ENCODE measurements around the gene CDC26. TPM values are rescaled to one million over a fixed set of nuclear protein-coding genes. Genes with fewer than 3 reads are reported as not detected.

The CDC26 gene
- total RNA-seq, 4 donors from 2014 or later = 15.7 to 43.8 (median 30.8) TPM

GRCh38 chr9:113231701-113232100, 43.7 kb downstream of the CDC26 start:
- intact Hi-C loops (cut with DNase I; ENCODE audit: low total_unique reads) = no loop called here
- H3K4me1 ChIP-seq = peaks cover 0 to 14% (median 4%) of the 10 kb centered on the region in 4 donors
- no peak for DNase-seq
- in situ Hi-C loops (cut with MboI; ENCODE audit: low pct_ligation_motif_present in 1 of 4, low pct_unique_long_range_greater_than_20kb in 1 of 4, low sequenced_read_pairs in 3 of 4) = loop anchor here in 1 of 4 donors (25.0 kb wide), 1 partner anchor 94 kb away; no protein-coding TSS in a partner anchor
- no peak overlapping the region for H3K4me3 ChIP-seq
- 94 to 96% methylated on average over 2 of the region's 2 CpGs for WGBS, 2 donors (ENCODE audit: low coverage in 1 of 2)
- H3K27me3 ChIP-seq = no peaks in the 10 kb centered on the region
- no peaks in the 10 kb centered on the region for H3K36me3 ChIP-seq
- TF ChIP-seq POLR2A (IDR thresholded peaks at IDR 0.05) (no peak), POLR2AphosphoS5 (IDR thresholded peaks at IDR 0.05) (no peak), EP300 (IDR thresholded peaks at IDR 0.05; ENCODE audit: low read depth) (no peak)
- TF ChIP-seq, protein P1, sequence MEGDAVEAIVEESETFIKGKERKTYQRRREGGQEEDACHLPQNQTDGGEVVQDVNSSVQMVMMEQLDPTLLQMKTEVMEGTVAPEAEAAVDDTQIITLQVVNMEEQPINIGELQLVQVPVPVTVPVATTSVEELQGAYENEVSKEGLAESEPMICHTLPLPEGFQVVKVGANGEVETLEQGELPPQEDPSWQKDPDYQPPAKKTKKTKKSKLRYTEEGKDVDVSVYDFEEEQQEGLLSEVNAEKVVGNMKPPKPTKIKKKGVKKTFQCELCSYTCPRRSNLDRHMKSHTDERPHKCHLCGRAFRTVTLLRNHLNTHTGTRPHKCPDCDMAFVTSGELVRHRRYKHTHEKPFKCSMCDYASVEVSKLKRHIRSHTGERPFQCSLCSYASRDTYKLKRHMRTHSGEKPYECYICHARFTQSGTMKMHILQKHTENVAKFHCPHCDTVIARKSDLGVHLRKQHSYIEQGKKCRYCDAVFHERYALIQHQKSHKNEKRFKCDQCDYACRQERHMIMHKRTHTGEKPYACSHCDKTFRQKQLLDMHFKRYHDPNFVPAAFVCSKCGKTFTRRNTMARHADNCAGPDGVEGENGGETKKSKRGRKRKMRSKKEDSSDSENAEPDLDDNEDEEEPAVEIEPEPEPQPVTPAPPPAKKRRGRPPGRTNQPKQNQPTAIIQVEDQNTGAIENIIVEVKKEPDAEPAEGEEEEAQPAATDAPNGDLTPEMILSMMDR (IDR thresholded peaks at IDR 0.05) = no peak
- peak overlapping the region in 1 of 4 donors; percentile 48 for H3K27ac ChIP-seq
- H3K9me3 ChIP-seq = no peaks in the 10 kb centered on the region

DNA sequence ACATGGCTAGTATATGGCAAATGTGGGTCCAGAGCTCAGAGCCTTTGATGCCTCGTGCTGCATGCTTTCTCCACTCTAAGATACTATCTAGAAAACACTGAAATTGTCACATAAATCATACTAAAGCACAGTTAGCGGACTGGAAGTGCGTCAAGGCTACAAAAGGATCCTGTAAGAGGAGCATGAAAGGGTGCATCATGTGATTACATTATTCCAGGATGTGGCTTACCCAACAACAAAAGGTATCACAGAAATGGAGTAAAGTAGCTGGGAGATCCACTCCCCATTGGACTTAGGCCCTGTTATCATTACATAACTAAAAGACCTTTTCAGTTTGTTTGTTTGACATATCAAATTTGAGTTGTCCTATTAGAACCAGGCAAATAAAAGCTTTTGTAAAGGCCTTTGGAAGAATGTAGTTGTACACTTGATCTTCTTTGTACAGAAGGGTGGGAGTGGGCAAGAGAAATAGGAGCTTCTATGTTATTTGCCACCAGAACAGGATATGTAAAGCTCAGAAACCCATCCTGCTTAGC, 47.2 kb downstream of the CDC26 start:
- Histone ChIP-seq H3K27ac (no peak overlapping the region), H3K9me3 (no peaks in the 10 kb centered on the region), H3K4me1 (peaks cover 0 to 14% (median 6%) of the 10 kb centered on the region in 4 donors), H3K4me3 (no peak overlapping the region), H3K36me3 (no peaks in the 10 kb centered on the region), H3K27me3 (no peaks in the 10 kb centered on the region)
- intact Hi-C loops (cut with DNase I; ENCODE audit: low total_unique reads) = no loop called here
- in situ Hi-C loops (cut with MboI; ENCODE audit: low pct_ligation_motif_present in 1 of 4, low pct_unique_long_range_greater_than_20kb in 1 of 4, low sequenced_read_pairs in 3 of 4) = loop anchor here in 1 of 4 donors (25.0 kb wide), 1 partner anchor 91 kb away; no protein-coding TSS in a partner anchor
- WGBS, 2 donors (ENCODE audit: low coverage in 1 of 2) = 46 to 67% methylated on average over 3 of the region's 3 CpGs
- no peak for TF ChIP-seq POLR2A (IDR thresholded peaks at IDR 0.05)
- TF ChIP-seq POLR2AphosphoS5 (IDR thresholded peaks at IDR 0.05) = no peak
- TF ChIP-seq EP300 (IDR thresholded peaks at IDR 0.05; ENCODE audit: low read depth) = no peak
- TF ChIP-seq, protein P1 (IDR thresholded peaks at IDR 0.05) = no peak
- no peak for DNase-seq

- Histone ChIP-seq H3K27me3 (no peaks in the 10 kb centered on the region), H3K4me1 (peaks cover 5 to 16% (median 10%) of the 10 kb centered on the region in 4 donors), H3K27ac (no peak overlapping the region), H3K36me3 (no peaks in the 10 kb centered on the region), H3K4me3 (no peak overlapping the region), H3K9me3 (no peaks in the 10 kb centered on the region)
- WGBS, 2 donors (ENCODE audit: low coverage in 1 of 2) = 25 to 78% methylated on average over 1 of the region's 1 CpG
- no peak for DNase-seq
- in situ Hi-C loops (cut with MboI; ENCODE audit: low pct_ligation_motif_present in 1 of 4, low pct_unique_long_range_greater_than_20kb in 1 of 4, low sequenced_read_pairs in 3 of 4) = loop anchor here in 1 of 4 donors (25.0 kb wide), 1 partner anchor 90 kb away; no protein-coding TSS in a partner anchor
- intact Hi-C loops (cut with DNase I; ENCODE audit: low total_unique reads) = no loop called here
- TF ChIP-seq EP300 (IDR thresholded peaks at IDR 0.05; ENCODE audit: low read depth) (no peak), POLR2AphosphoS5 (IDR thresholded peaks at IDR 0.05) (no peak), POLR2A (IDR thresholded peaks at IDR 0.05) (no peak)
- TF ChIP-seq, protein P1 (IDR thresholded peaks at IDR 0.05) = no peak
These were observed 47.9 kb downstream of the CDC26 start for GRCh38 chr9:113227436-113227835.

DNA sequence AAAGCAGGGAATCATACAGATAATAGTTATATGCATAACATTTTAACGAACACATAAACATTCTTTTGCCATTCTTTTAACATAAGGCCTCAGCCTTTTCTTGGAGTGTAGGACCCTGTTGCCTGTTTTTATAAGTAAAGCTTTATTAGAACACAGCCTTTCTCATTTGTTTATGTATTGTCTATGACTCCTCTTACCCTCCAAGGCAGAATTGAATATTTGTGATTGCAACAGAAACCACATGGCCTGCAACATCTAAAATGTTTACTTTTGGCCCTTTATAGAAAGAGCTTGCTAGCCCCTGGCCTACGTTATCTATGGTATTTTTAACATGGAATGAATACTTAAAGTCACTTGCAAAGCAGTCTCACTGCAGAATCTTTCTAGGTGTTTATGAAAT, 51.4 kb downstream of the CDC26 start:
- H3K36me3 ChIP-seq = no peaks in the 10 kb centered on the region
- WGBS, 2 donors (ENCODE audit: low coverage in 1 of 2) = 78 to 88% methylated on average over 1 to 2 of the region's 2 CpGs
- no peaks in the 10 kb centered on the region for H3K9me3 ChIP-seq
- H3K27ac ChIP-seq = no peak overlapping the region
- H3K27me3 ChIP-seq = no peaks in the 10 kb centered on the region
- DNase-seq = no peak
- TF ChIP-seq EP300 (IDR thresholded peaks at IDR 0.05; ENCODE audit: low read depth) = no peak
- TF ChIP-seq, protein P1 (IDR thresholded peaks at IDR 0.05) = no peak
- TF ChIP-seq POLR2A (IDR thresholded peaks at IDR 0.05) = no peak
- TF ChIP-seq POLR2AphosphoS5 (IDR thresholded peaks at IDR 0.05) = no peak
- H3K4me1 ChIP-seq = peaks cover 17 to 37% (median 31%) of the 10 kb centered on the region in 4 donors
- in situ Hi-C loops (cut with MboI; ENCODE audit: low pct_ligation_motif_present in 1 of 4, low pct_unique_long_range_greater_than_20kb in 1 of 4, low sequenced_read_pairs in 3 of 4) = no loop called here
- intact Hi-C loops (cut with DNase I; ENCODE audit: low total_unique reads) = no loop called here
- H3K4me3 ChIP-seq = no peak overlapping the region

Data from transverse colon (tissue), 4 donors.